SU-DHL-6 (cell line): ENCODE data around the gene SLC2A2.

Experiments used
- H2AFZ ChIP-seq: fragments of 200-600 bp; sonication (generic); 2 replicates; pipeline ENCODE4 v1.6.1; 2014; ENCODE audit warnings: low read depth, mild to moderate bottlenecking, moderate library complexity, mixed read lengths, antibody characterized with exemption, low read length; ENCODE audit not compliant: severe bottlenecking
- H3F3A ChIP-seq: fragments of 200-600 bp; shearing (Covaris generic); 2 replicates; pipeline ENCODE4 v1.6.0; 2016; ENCODE audit warnings: antibody characterized with exemption, mild to moderate bottlenecking; ENCODE audit not compliant: insufficient read depth
- H3K27ac ChIP-seq: fragments of 200-600 bp; sonication (generic); 2 replicates; pipeline ENCODE4 v1.5.1; 2016; ENCODE audit warnings: low read depth, mild to moderate bottlenecking, low read length, moderate library complexity, mixed read lengths
- H3K27me3 ChIP-seq: fragments of 200-600 bp; sonication (generic), shearing (Covaris generic); 2 replicates; pipeline ENCODE4 v1.6.0; 2014; ENCODE audit warnings: mild to moderate bottlenecking, low read length
- H3K36me3 ChIP-seq: fragments of 200-600 bp; sonication (generic); 2 replicates; pipeline ENCODE4 v1.6.1; 2014; ENCODE audit warnings: mild to moderate bottlenecking, low read length, mixed read lengths
- H3K4me2 ChIP-seq: fragments of 300-600, 200-600 bp; shearing (Covaris generic), sonication (generic); 2 replicates; pipeline ENCODE4 v1.6.0; 2014; ENCODE audit warnings: low read length, low read depth, mild to moderate bottlenecking; ENCODE audit not compliant: poor library complexity, severe bottlenecking
- H3K4me3 ChIP-seq: fragments of 200-600 bp; sonication (generic); 2 replicates; pipeline ENCODE4 v1.5.1; 2014; ENCODE audit warnings: antibody characterized with exemption, low read length, mild to moderate bottlenecking, mixed read lengths; ENCODE audit not compliant: insufficient read depth, poor library complexity, severe bottlenecking
- H3K79me2 ChIP-seq: fragments of 200-600 bp; sonication (generic); 2 replicates; pipeline ENCODE4 v1.6.1; 2014; ENCODE audit warnings: mild to moderate bottlenecking, low read length, moderate library complexity; ENCODE audit not compliant: insufficient read depth
- H3K9ac ChIP-seq: fragments of 200-600 bp; sonication (generic); 2 replicates; pipeline ENCODE4 v1.7.0; 2014; ENCODE audit warnings: mild to moderate bottlenecking, low read length
- H3K9me2 ChIP-seq: fragments of 200-600 bp; sonication (generic); replicated peaks from 2 replicates; pipeline ENCODE4 v1.6.1; 2014; ENCODE audit warnings: low read length; ENCODE audit not compliant: insufficient read depth
- H3K9me3 ChIP-seq: fragments of 200-600 bp; sonication (generic); 2 replicates; pipeline ENCODE4 v1.6.1; 2014; ENCODE audit warnings: low read length, mixed read lengths; ENCODE audit not compliant: insufficient read depth
- H4K20me1 ChIP-seq: fragments of 200-600 bp; sonication (generic); 2 replicates; pipeline ENCODE4 v1.6.1; 2014; ENCODE audit warnings: low read depth, mild to moderate bottlenecking, antibody characterized with exemption, low read length, moderate library complexity, mixed read lengths
- EZH2phosphoT487 ChIP-seq: fragments of 200-600 bp; sonication (generic), shearing (Covaris generic); conservative IDR thresholded peaks from 2 replicates; pipeline ENCODE4 v1.6.1; 2018; ENCODE audit warnings: mild to moderate bottlenecking, antibody characterized with exemption, low read length, moderate library complexity, mixed read lengths
- TF ChIP-seq, protein P1 (sequence below): fragments of 200-600 bp; sonication (generic); IDR thresholded peaks from one replicate; pipeline ENCODE4 v1.5.1; 2017; ENCODE audit warnings: antibody characterized with exemption, mild to moderate bottlenecking, low read length, moderate library complexity; ENCODE audit not compliant: insufficient read depth, poor library complexity, severe bottlenecking

Gene SLC2A2

DNA sequence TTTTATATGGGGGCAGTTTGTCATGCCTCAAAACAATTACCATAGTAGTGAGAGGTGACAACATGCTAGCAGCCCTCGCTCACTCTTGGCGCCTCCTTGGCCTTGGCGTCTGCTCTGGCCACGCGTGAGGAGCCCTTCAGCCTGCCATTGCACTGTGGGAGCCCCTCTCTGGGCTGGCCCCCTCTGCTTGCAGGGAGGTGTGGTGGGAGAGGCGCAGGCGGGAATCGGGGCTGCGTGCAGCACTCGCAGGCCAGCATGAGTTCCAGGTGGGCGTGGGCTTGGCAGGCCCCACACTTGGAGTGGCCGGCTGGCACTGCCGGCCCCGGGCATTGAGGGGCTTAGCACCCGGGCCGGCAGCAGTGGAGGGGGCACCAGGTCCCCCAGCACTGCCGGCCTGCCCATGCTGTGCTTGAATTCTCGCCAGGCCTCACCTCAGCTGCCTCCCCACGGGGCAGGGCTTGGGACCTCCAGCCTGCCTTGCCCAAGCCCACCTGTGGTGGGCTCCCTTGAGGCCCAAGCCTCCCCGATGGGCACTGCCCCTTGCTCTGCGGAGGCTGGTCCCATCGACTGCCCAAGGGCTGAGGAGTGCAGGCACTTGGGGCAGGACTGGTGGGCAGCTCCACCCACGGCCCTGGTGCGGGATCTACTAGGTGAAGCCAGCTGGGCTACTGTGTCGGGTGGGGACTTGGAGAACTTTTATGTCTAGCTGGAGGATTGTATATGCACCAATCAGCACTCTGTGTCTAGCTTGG lies 79.3 kb downstream of the SLC2A2 start:
- H3K27ac ChIP-seq: no peak overlapping the region
- H3K4me3 ChIP-seq: no peak overlapping the region
- no peaks in the 10 kb centered on the region for H4K20me1 ChIP-seq
- no peak overlapping the region for H3K4me2 ChIP-seq
- H3F3A ChIP-seq: no peaks in the 10 kb centered on the region
- no peak overlapping the region for H2AFZ ChIP-seq
- TF ChIP-seq, protein P1, sequence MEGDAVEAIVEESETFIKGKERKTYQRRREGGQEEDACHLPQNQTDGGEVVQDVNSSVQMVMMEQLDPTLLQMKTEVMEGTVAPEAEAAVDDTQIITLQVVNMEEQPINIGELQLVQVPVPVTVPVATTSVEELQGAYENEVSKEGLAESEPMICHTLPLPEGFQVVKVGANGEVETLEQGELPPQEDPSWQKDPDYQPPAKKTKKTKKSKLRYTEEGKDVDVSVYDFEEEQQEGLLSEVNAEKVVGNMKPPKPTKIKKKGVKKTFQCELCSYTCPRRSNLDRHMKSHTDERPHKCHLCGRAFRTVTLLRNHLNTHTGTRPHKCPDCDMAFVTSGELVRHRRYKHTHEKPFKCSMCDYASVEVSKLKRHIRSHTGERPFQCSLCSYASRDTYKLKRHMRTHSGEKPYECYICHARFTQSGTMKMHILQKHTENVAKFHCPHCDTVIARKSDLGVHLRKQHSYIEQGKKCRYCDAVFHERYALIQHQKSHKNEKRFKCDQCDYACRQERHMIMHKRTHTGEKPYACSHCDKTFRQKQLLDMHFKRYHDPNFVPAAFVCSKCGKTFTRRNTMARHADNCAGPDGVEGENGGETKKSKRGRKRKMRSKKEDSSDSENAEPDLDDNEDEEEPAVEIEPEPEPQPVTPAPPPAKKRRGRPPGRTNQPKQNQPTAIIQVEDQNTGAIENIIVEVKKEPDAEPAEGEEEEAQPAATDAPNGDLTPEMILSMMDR: no peak
- TF ChIP-seq EZH2phosphoT487: no peak
- no peaks in the 10 kb centered on the region for H3K9me2 ChIP-seq
- H3K9me3 ChIP-seq: no peaks in the 10 kb centered on the region; the same call in 1 of the 2 replicates
- H3K9ac ChIP-seq: no peak overlapping the region
- no peaks in the 10 kb centered on the region for H3K27me3 ChIP-seq
- no peaks in the 10 kb centered on the region for H3K79me2 ChIP-seq
- H3K36me3 ChIP-seq: no peaks in the 10 kb centered on the region
